GM19023 (cell line): Measurements from ENCODE around the gene SCAF11.

Experiments
- ATAC-seq: cut with Tn5 transposase; IDR thresholded peaks from one replicate; pipeline ENCODE4 v1.9.1; 2021; ENCODE audit warnings: mild to moderate bottlenecking, moderate library complexity; ENCODE audit not compliant: unreplicated experiment

SCAF11 gene

GRCh38 chr12:45986641-45987339 is 3.6 kb downstream of the SCAF11 start:
- no peak for ATAC-seq

- no peak for ATAC-seq
Measured at GRCh38 chr12:45981075-45981837, 9.1 kb downstream of the SCAF11 start.

GRCh38 chr12:45980540-45980939 is 9.8 kb downstream of the SCAF11 start:
- no peak for ATAC-seq

GRCh38 chr12:45978108-45978507 is 12.3 kb downstream of the SCAF11 start:
- ATAC-seq: no peak

GRCh38 chr12:45977620-45978019 is 12.8 kb downstream of the SCAF11 start:
- ATAC-seq: no peak

GRCh38 chr12:45975506-45975905 is 14.9 kb downstream of the SCAF11 start:
- no peak for ATAC-seq

GRCh38 chr12:45974883-45975282 is 15.5 kb downstream of the SCAF11 start:
- no peak for ATAC-seq

- no peak for ATAC-seq
Measured at GRCh38 chr12:45974171-45974719, 16.1 kb downstream of the SCAF11 start.

- no peak for ATAC-seq
Measured at GRCh38 chr12:45973526-45973925, 16.8 kb downstream of the SCAF11 start.

- ATAC-seq: no peak
Measured at GRCh38 chr12:45970391-45970790, 20.0 kb downstream of the SCAF11 start.

GRCh38 chr12:45969084-45969483 is 21.3 kb downstream of the SCAF11 start:
- no peak for ATAC-seq

- no peak for ATAC-seq
Measured at GRCh38 chr12:45966486-45966885, 23.9 kb downstream of the SCAF11 start.

GRCh38 chr12:45962553-45963325 is 27.6 kb downstream of the SCAF11 start:
- ATAC-seq: no peak

- ATAC-seq: no peak
Measured at GRCh38 chr12:45959728-45960127, 30.6 kb downstream of the SCAF11 start.

- no peak for ATAC-seq
Measured at GRCh38 chr12:45959025-45959424, 31.3 kb downstream of the SCAF11 start.

- ATAC-seq: no peak
Measured at GRCh38 chr12:45948546-45948945, 41.8 kb downstream of the SCAF11 start.

GRCh38 chr12:45946435-45946834 is 43.9 kb downstream of the SCAF11 start:
- ATAC-seq: no peak

GRCh38 chr12:45944771-45945170 is 45.6 kb downstream of the SCAF11 start:
- ATAC-seq: no peak

- no peak for ATAC-seq
Measured at GRCh38 chr12:45939759-45940158, 50.6 kb downstream of the SCAF11 start.

- no peak for ATAC-seq
Measured at GRCh38 chr12:45938566-45938965, 51.8 kb downstream of the SCAF11 start.

GRCh38 chr12:45934956-45935355 is 55.4 kb downstream of the SCAF11 start:
- ATAC-seq: no peak
